ENCODE results near the gene GATAD2A. TPM values are rescaled to one million over a fixed set of nuclear protein-coding genes. Genes with fewer than 3 reads are reported as not detected.

The GATAD2A gene
- total RNA-seq: 10 to 100 TPM; 67.8 to 99.9 (median 79.8) TPM

DNA sequence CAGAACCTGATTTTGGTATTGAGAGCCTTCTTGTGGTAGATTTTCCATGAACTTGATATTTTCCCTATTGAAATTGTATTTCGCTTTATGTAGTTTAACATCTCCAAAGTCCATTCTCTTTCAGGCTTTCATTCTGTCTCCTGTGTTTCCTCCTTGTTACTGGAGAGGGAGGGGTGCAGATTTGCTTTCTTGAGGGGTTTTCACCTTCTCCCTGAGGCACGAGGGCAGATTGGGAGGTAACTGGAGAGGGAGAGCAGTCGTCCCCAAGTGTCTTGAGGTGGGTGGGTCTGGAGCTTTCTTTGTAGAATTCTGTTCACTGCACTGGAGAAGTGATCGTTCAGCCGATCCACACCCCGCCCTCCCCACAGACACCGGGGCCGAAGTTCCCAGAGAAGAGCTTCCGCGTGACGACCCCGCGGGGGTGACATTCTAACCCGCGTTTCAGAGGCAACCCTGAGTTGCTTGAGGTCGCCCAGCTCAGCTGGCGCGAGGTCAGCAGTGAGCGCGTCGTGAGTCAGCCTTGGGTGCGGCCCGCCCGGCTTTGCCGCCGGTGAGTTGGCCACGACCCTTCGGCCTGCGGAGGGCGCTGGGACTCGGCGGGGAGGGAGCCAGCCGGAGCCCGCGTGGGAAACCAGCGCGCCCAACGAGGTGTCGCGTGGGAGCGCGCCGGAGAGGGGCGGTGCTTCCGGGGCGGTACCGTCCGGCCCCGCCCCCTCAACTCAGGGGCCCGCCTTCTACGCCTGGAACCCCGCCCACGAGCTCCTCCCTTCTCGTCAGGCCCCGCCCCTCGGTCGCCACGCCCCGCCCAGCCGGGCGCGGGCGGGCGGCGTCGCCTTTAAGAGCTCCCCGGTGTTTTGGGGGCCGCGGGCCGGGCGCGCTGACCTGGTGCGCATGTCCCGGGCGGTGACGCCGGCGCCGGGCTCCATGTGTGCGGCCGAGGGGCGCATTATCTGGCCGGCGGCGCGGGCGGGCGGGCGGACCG lies at the start of gene GATAD2A:
Gene GATAD2A, plus strand, starts transcription at position 797 of the 982 bp plus-strand sequence. CDS start 59,671 bp downstream, outside the sequence.
- Histone ChIP-seq H3K27me3 (no peaks in the 10 kb centered on the region), H3K4me1 (peaks cover 0 to 23% (median 6%) of the 10 kb centered on the region in 4 donors), H3K27ac (peak within 1 kb of the TSS; percentile 84 to 95 (median 94)), H3K36me3 (no peaks in the 10 kb centered on the region), H3K9me3 (no peaks in the 10 kb centered on the region), H3K4me3 (peak within 1 kb of the TSS; percentile 83 to 95 (median 90))
- TF ChIP-seq POLR2A (IDR thresholded peaks at IDR 0.05) (peak; percentile 23 to 47), CTCF (IDR thresholded peaks at IDR 0.05) (peak; percentile 22 to 57 (median 32))
- peak; percentile 94 to 97 (median 97) for DNase-seq

DNA sequence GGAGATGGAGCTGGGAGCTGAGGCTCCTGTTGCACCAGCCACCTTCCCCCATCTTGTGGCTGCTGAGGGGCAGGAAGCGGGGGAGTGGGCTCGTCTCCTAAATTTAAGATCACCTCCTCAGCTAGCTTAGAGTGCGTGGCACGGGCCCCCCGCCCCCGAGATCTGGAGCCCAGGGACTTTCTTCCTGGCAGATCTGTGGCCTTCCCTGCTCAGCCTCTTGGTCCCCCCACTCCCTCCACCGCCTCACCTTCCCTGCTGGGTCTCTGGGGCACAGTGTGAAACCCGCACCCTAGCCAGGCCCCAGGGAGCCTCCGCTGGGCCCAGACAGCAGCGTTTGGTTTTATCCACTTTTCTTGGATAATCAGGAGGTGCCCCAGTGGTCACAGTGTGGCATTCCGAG lies 49.0 kb upstream of the GATAD2A start:
- TF ChIP-seq POLR2A (IDR thresholded peaks at IDR 0.05) (no peak), CTCF (IDR thresholded peaks at IDR 0.05) (no peak)
- H3K9me3 ChIP-seq: no peaks in the 10 kb centered on the region
- peaks cover 0 to 63% (median 0%) of the 10 kb centered on the region in 3 donors for H3K36me3 ChIP-seq
- H3K4me3 ChIP-seq: no peak overlapping the region
- no peaks in the 10 kb centered on the region for H3K27me3 ChIP-seq
- DNase-seq: no peak
- no peaks in the 10 kb centered on the region for H3K4me1 ChIP-seq
- no peak overlapping the region for H3K27ac ChIP-seq

GRCh38 chr19:19356901-19357566 lies 48.4 kb upstream of the GATAD2A start:
- Histone ChIP-seq H3K9me3 (no peaks in the 10 kb centered on the region), H3K27me3 (no peaks in the 10 kb centered on the region), H3K4me1 (no peaks in the 10 kb centered on the region), H3K4me3 (no peak overlapping the region), H3K36me3 (peaks cover 0 to 58% (median 0%) of the 10 kb centered on the region in 3 donors), H3K27ac (no peak overlapping the region)
- TF ChIP-seq POLR2A (IDR thresholded peaks at IDR 0.05): no peak
- TF ChIP-seq CTCF (IDR thresholded peaks at IDR 0.05): no peak
- no peak for DNase-seq

- peak; percentile 75 to 90 (median 77) for DNase-seq
- peaks cover 0 to 17% (median 0%) of the 10 kb centered on the region in 3 donors for H3K36me3 ChIP-seq
- no peaks in the 10 kb centered on the region for H3K9me3 ChIP-seq
- TF ChIP-seq POLR2A (IDR thresholded peaks at IDR 0.05): no peak
- TF ChIP-seq CTCF (IDR thresholded peaks at IDR 0.05): peak; percentile 79 to 87 (median 82)
- no peaks in the 10 kb centered on the region for H3K27me3 ChIP-seq
- no peak overlapping the region for H3K4me3 ChIP-seq
- H3K4me1 ChIP-seq: peaks cover 0 to 16% (median 0%) of the 10 kb centered on the region in 4 donors
- peak overlapping the region in 1 of 4 donors; percentile 39 for H3K27ac ChIP-seq
These were observed 44.3 kb upstream of the GATAD2A start for GRCh38 chr19:19361075-19361594.

GRCh38 chr19:19362075-19362474 lies 43.4 kb upstream of the GATAD2A start:
- Histone ChIP-seq H3K27me3 (no peaks in the 10 kb centered on the region), H3K27ac (no peak overlapping the region), H3K4me1 (peaks cover 0 to 22% (median 0%) of the 10 kb centered on the region in 4 donors), H3K9me3 (no peaks in the 10 kb centered on the region), H3K36me3 (peaks cover 0 to 7% (median 0%) of the 10 kb centered on the region in 3 donors), H3K4me3 (no peak overlapping the region)
- no peak for DNase-seq
- TF ChIP-seq POLR2A (IDR thresholded peaks at IDR 0.05) (no peak), CTCF (IDR thresholded peaks at IDR 0.05) (no peak)

All from Peyer's patch (tissue), 4 donors.